Dendritic cell treated with granulocyte-macrophage colony-stimulating factor and Interleukin-4, amounts not matched to agents 40 ng/mL and 50 ng/mL, for 4 days (primary cell): ENCODE results near the gene SDHC.

ENCODE experiments used
- H3K27ac Mint-ChIP-seq: one replicate; pipeline ENCODE4 v1.8.0; 2022; ENCODE audit warnings: mild to moderate bottlenecking, mixed read lengths
- H3K27me3 Mint-ChIP-seq: one replicate; pipeline ENCODE4 v1.8.0; 2022; ENCODE audit warnings: mild to moderate bottlenecking, mixed read lengths
- H3K36me3 Mint-ChIP-seq: one replicate; pipeline ENCODE4 v1.8.0; 2022; ENCODE audit warnings: low read depth, mixed read lengths
- H3K4me1 Mint-ChIP-seq: one replicate; pipeline ENCODE4 v1.8.0; 2022; ENCODE audit warnings: low read depth, mixed read lengths
- H3K4me3 Mint-ChIP-seq: one replicate; pipeline ENCODE4 v1.8.0; 2022; ENCODE audit warnings: mild to moderate bottlenecking, moderate library complexity, mixed read lengths
- H3K9me3 Mint-ChIP-seq: one replicate; pipeline ENCODE4 v1.8.0; 2022; ENCODE audit warnings: mixed read lengths
- intact Hi-C: fragments of 100-400 bp; cut with micrococcal nuclease; formaldehyde crosslinking; loops from one replicate; pipeline ENCODE4 v1.15.0; 2022

SDHC gene, protein sequence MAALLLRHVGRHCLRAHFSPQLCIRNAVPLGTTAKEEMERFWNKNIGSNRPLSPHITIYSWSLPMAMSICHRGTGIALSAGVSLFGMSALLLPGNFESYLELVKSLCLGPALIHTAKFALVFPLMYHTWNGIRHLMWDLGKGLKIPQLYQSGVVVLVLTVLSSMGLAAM

DNA sequence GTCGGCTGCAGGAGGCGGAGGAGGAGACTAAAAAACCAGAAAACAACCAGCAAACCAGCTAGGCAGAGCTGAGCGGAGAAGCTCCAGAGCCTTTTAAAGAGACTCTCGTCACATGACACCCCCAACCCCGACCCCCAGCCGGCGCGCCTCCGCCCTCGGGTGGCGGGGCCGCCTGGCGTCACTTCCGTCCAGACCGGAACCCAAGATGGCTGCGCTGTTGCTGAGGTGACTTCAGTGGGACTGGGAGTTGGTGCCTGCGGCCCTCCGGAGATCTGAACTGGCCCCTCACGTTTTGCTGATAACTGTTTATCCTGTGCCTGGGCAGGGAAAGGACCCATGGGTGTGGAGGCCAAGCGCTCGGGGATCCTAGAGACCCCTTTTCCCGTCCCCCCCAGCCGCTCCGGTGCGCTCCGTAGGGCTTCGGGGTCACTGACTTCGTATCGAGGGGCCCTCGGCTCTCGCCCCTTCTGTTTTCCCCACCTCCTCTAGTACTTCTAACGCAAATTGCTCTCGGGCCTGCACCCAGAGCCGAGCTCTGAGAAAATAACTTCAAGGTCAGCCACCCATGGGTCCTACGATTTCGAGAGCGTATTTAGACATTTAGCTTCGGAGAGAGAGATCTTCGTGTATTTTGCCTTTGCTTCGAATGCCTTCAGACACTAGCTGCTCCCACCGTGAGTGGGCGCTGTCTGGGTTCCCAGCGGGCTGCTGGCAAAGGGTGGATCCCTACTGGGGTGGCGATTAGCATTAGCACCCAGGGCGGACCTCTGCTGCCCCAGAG, at the start of gene SDHC:
Gene SDHC, plus strand, starts transcription at position 181 of the 781 bp plus-strand sequence. Its CDS starts 25 bp downstream, at position 206.
- Mint-ChIP-seq H3K9me3 (no peaks in the 10 kb centered on the region), H3K4me1 (peaks cover 31% of the 10 kb centered on the region), H3K36me3 (peaks cover 21% of the 10 kb centered on the region), H3K27me3 (no peaks in the 10 kb centered on the region), H3K4me3 (peak within 1 kb of the TSS; percentile 91), H3K27ac (peak within 1 kb of the TSS; percentile 99)
- intact Hi-C loops = loop anchor here (5.0 kb wide), 1 partner anchor 87 kb away; the partner anchor contains the start of gene TOMM40L

DNA sequence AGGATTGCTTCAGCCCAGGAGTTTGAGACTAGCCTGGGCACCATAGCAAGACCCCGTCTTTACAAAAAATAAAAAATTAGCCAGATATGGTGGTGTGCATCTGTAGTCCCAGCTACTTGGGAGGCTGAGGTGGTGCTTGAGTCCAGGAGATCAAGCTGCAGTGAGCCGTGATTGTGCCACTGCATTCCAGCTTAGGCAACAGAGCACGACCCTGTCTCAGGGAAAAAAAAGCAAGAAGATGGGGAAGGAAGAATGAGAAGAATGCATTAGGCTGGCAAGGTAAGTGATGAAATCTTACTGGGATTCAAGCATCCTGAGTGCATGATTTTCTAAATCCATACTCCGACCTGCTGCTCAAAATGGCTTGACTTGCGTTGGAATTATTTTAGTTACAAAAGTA, 48.9 kb upstream of the SDHC start:
- peaks cover 11% of the 10 kb centered on the region for H3K4me1 Mint-ChIP-seq
- H3K36me3 Mint-ChIP-seq = no peaks in the 10 kb centered on the region
- H3K27me3 Mint-ChIP-seq = peaks cover 29% of the 10 kb centered on the region
- intact Hi-C loops = no loop called here
- H3K27ac Mint-ChIP-seq = no peak overlapping the region
- no peak overlapping the region for H3K4me3 Mint-ChIP-seq
- H3K9me3 Mint-ChIP-seq = no peaks in the 10 kb centered on the region

DNA sequence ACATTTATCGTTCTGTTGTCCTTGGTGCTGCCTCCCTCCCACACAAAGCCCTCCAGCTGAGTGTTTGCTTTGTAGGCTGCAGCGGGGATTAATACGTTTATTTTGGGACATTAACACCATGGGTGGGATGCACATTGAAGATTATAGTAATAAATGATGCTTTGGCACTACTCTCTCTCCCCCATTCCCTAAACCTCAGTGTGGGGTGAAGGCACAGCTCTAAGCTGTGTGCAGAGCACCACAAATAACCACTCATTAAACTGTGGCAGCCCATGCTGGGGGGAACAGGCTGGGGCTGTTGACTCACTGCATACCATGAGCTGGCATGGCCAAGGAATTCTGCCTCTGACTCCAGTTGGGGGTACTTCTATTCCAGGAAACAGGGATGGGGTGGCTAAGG, 48.0 kb upstream of the SDHC start:
- Mint-ChIP-seq H3K4me1 (peaks cover 11% of the 10 kb centered on the region), H3K9me3 (no peaks in the 10 kb centered on the region), H3K27ac (no peak overlapping the region), H3K27me3 (peaks cover 20% of the 10 kb centered on the region), H3K36me3 (no peaks in the 10 kb centered on the region), H3K4me3 (no peak overlapping the region)
- intact Hi-C loops = no loop called here

DNA sequence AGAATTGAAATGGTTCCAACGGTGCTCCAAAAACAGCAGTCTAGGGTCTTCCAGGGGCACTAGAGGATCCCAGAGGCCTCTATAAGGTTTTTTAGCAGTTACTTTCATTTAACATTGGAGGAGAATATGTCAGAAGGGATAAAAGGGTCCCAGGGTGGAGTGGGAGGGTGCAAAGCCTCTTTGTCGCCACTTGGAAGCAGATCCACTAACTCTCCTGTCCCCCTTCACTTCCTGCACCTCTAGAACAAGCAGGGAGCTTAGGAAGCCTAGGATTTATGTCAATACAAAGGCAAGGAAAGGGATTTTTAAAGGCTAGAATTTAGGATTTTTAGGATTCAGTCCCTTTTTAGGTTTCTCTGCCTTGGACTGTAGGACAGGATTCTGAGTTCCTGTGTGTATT, 47.3 kb upstream of the SDHC start:
- Mint-ChIP-seq H3K27me3 (peaks cover 17% of the 10 kb centered on the region), H3K27ac (no peak overlapping the region), H3K9me3 (no peaks in the 10 kb centered on the region), H3K4me1 (peaks cover 11% of the 10 kb centered on the region), H3K36me3 (no peaks in the 10 kb centered on the region), H3K4me3 (no peak overlapping the region)
- intact Hi-C loops = no loop called here

GRCh38 chr1:161267321-161267720, 46.9 kb upstream of the SDHC start:
- intact Hi-C loops = no loop called here
- H3K27me3 Mint-ChIP-seq = peaks cover 14% of the 10 kb centered on the region
- no peaks in the 10 kb centered on the region for H3K9me3 Mint-ChIP-seq

DNA sequence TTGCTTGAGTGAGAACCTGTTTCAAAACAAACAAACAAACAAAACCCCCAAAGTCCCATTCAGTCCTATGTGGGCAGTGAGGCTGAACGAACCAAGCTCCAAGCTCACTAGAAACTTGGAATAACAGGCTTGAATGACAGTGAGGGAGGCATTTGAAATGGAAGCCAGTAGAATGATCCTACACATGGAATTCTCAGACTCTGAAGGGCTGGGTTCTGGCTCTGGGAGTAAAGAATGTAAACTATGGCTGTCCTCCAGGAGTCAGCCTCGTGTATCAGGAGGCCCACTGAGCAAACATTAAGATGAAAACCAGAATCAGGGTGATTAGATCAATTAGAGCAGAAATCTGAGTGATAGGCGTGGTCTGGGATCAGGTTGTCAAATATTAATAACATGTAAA, 40.8 kb upstream of the SDHC start:
- H3K4me1 Mint-ChIP-seq = no peaks in the 10 kb centered on the region
- peaks cover 29% of the 10 kb centered on the region for H3K27me3 Mint-ChIP-seq
- H3K4me3 Mint-ChIP-seq = no peak overlapping the region
- H3K36me3 Mint-ChIP-seq = no peaks in the 10 kb centered on the region
- H3K9me3 Mint-ChIP-seq = no peaks in the 10 kb centered on the region
- intact Hi-C loops = no loop called here
- H3K27ac Mint-ChIP-seq = no peak overlapping the region

More at GRCh38 chr1:161267321-161267720, 46.9 kb upstream of the SDHC start:
- H3K4me3 Mint-ChIP-seq = no peak overlapping the region
- no peak overlapping the region for H3K27ac Mint-ChIP-seq
- H3K36me3 Mint-ChIP-seq = no peaks in the 10 kb centered on the region
- peaks cover 11% of the 10 kb centered on the region for H3K4me1 Mint-ChIP-seq

DNA sequence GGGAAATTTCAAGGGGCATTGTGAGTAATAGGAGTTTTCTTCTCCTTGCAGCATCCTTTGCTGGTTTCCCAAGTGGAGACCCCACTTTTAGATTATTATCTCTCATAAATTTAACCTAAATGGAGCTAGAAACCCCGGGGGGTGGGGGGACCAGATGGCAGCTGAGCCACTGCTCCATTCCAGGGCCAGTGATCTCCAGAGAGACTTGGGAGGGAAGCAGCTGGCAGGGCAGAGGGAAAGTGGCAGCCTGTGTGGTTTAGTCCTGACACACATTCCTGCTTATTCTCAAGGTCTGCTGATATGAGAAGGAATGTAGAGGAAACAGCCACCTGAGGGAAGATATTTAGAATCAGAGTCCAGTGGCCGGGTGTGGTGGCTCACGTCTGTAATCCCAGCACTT, 39.3 kb upstream of the SDHC start:
- no peaks in the 10 kb centered on the region for H3K36me3 Mint-ChIP-seq
- H3K27me3 Mint-ChIP-seq = peaks cover 32% of the 10 kb centered on the region
- no peak overlapping the region for H3K4me3 Mint-ChIP-seq
- intact Hi-C loops = no loop called here
- no peak overlapping the region for H3K27ac Mint-ChIP-seq
- H3K4me1 Mint-ChIP-seq = no peaks in the 10 kb centered on the region
- no peaks in the 10 kb centered on the region for H3K9me3 Mint-ChIP-seq

GRCh38 chr1:161282991-161283390, 31.2 kb upstream of the SDHC start:
- H3K4me1 Mint-ChIP-seq = peaks cover 13% of the 10 kb centered on the region
- no peaks in the 10 kb centered on the region for H3K36me3 Mint-ChIP-seq

GRCh38 chr1:161285113-161285512, 29.1 kb upstream of the SDHC start:
- Mint-ChIP-seq H3K9me3 (no peaks in the 10 kb centered on the region), H3K27me3 (peaks cover 12% of the 10 kb centered on the region), H3K36me3 (no peaks in the 10 kb centered on the region), H3K4me1 (peaks cover 17% of the 10 kb centered on the region), H3K4me3 (no peak overlapping the region), H3K27ac (no peak overlapping the region)
- intact Hi-C loops = no loop called here

More at GRCh38 chr1:161282991-161283390, 31.2 kb upstream of the SDHC start:
- Mint-ChIP-seq H3K27ac (no peak overlapping the region), H3K4me3 (no peak overlapping the region), H3K9me3 (no peaks in the 10 kb centered on the region), H3K27me3 (peaks cover 19% of the 10 kb centered on the region)
- intact Hi-C loops = no loop called here

DNA sequence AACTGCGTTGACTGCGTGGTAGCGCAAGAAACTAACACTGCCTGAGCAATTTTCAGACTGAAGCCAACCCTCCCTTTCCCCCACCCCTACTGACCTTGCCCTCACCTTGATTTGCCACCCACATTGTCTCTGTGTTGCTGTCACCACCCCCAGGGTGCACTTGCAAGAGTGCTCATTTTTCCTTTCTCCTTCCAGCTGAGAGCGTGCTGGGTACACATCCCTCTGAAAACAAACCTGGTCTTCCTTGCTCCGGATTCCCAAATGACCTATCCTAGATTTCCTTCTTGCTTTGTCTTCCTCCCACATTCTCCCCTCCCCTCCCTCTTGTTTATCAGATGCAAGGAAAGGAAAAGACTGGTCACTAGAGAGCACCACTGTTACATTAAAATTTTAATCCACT, 28.7 kb upstream of the SDHC start:
- Mint-ChIP-seq H3K4me3 (no peak overlapping the region), H3K4me1 (peaks cover 20% of the 10 kb centered on the region), H3K27ac (no peak overlapping the region), H3K36me3 (no peaks in the 10 kb centered on the region), H3K27me3 (peaks cover 12% of the 10 kb centered on the region), H3K9me3 (no peaks in the 10 kb centered on the region)
- intact Hi-C loops = no loop called here

GRCh38 chr1:161287482-161288054, 26.6 kb upstream of the SDHC start:
- Mint-ChIP-seq H3K9me3 (no peaks in the 10 kb centered on the region), H3K4me3 (no peak overlapping the region), H3K36me3 (no peaks in the 10 kb centered on the region), H3K27me3 (peaks cover 7% of the 10 kb centered on the region), H3K4me1 (peaks cover 20% of the 10 kb centered on the region), H3K27ac (peak overlapping the region; percentile 18)
- intact Hi-C loops = no loop called here

- no peak overlapping the region for H3K27ac Mint-ChIP-seq
- intact Hi-C loops = loop anchor here (2.0 kb wide), 1 partner anchor 64 kb away; the partner anchor contains the start of gene TOMM40L
- H3K27me3 Mint-ChIP-seq = no peaks in the 10 kb centered on the region
- H3K4me1 Mint-ChIP-seq = peaks cover 14% of the 10 kb centered on the region
- H3K9me3 Mint-ChIP-seq = no peaks in the 10 kb centered on the region
- H3K4me3 Mint-ChIP-seq = no peak overlapping the region
- H3K36me3 Mint-ChIP-seq = no peaks in the 10 kb centered on the region
These were observed 23.4 kb upstream of the SDHC start for GRCh38 chr1:161290779-161291178.

DNA sequence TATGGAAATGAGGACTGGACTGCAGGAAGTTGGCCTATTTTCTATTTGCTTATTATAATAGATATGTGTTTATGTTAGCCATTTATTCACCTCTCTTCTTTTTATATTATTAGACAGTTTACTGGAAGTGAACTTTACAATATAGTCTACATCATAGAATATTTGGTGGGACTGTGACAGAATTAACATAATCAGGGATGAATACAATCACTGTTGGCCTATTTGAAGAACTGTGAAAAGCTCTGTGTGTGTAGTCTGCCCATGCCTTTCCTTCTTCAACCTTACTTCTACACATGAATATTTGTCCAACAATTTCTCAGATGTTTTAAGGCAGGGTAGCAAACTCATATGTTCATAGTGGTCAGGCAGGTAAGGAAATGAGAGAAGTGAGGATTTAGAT, 16.8 kb upstream of the SDHC start:
- Mint-ChIP-seq H3K4me3 (no peak overlapping the region), H3K4me1 (peaks cover 25% of the 10 kb centered on the region), H3K27me3 (no peaks in the 10 kb centered on the region), H3K36me3 (no peaks in the 10 kb centered on the region), H3K9me3 (no peaks in the 10 kb centered on the region), H3K27ac (peak overlapping the region; percentile 8)
- intact Hi-C loops = no loop called here

DNA sequence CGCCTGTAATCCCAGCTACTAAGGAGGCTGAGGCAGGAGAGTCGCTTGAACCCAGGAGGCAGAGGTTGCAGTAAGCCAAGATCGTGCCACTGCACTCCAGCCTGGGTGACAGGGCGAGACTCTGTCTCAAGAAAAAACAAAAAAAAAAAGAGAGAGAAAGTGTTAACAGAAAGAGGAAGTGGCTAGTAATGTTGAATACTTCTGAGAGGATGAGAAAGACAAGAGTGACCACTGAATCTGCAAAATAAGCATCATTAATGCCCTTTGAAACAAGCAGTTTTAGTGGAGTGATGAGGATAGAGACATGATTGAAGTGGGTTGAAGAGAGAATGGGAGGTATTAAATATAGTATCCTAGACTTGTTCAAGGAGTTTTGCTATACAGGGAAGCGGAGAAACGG, 16.1 kb upstream of the SDHC start:
- intact Hi-C loops = no loop called here
- H3K4me1 Mint-ChIP-seq = peaks cover 28% of the 10 kb centered on the region
- peaks cover 2% of the 10 kb centered on the region for H3K36me3 Mint-ChIP-seq
- no peaks in the 10 kb centered on the region for H3K27me3 Mint-ChIP-seq
- H3K9me3 Mint-ChIP-seq = no peaks in the 10 kb centered on the region
- peak overlapping the region; percentile 8 for H3K27ac Mint-ChIP-seq
- H3K4me3 Mint-ChIP-seq = no peak overlapping the region
